GM21360 (cell line): Measurements from ENCODE around the gene MTG2.

Experiments used
- ATAC-seq: cut with Tn5 transposase; IDR thresholded peaks from one replicate; pipeline ENCODE4 v1.9.1; 2021; ENCODE audit warnings: mild to moderate bottlenecking, moderate library complexity; ENCODE audit not compliant: unreplicated experiment

MTG2 gene, protein sequence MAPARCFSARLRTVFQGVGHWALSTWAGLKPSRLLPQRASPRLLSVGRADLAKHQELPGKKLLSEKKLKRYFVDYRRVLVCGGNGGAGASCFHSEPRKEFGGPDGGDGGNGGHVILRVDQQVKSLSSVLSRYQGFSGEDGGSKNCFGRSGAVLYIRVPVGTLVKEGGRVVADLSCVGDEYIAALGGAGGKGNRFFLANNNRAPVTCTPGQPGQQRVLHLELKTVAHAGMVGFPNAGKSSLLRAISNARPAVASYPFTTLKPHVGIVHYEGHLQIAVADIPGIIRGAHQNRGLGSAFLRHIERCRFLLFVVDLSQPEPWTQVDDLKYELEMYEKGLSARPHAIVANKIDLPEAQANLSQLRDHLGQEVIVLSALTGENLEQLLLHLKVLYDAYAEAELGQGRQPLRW

DNA sequence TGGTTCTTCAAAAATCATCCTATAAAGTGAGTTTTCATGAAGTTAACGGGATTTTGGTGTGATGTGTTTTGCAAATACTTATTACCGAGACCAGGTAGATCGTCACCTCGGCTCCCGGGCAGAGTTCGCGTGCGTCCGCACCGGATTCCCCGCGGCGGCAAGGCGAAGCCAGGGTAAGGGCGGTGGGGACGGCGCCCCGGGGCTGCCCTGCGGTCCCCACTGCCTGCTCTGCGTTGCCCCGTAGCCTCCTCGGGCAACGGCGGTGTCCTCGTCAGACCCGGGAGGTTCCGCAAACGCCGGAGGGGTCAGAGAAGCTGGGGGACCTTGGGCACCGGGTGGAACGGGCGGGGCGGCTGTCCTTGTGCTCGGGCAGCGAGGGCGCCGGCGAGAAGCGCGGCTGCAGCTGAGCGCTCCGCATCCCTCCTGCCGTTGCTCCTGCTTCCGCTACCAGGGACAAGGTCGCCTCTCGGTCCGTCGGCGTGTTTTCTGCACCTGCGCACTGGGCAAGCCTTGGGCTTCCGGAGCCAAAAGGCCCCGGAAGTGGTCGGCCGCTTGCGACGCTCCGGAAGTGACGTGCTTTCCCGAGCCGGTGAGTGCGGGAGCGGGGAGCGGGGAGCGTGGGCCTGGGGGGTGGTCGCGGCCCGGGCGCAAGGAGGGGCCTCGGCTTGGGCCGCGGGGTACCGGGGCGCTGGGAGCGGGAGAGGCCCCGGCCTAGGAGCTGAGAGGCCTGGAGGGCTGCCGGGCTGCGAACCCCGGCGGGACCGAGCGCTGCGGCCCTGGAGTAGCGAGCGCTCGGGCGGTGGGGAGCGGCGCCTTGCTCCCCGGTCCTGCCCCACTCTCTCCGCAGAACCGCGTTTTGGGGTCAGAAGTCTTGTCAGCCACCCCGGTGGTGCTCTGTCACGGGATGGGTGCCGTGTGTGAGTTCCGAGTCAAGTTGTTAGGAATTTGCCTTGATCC lies at the start of gene MTG2:
Gene MTG2, plus strand, starts transcription at position 560 of the 957 bp plus-strand sequence. CDS start 10,393 bp downstream, outside the sequence.
- ATAC-seq, result peak; percentile 91

DNA sequence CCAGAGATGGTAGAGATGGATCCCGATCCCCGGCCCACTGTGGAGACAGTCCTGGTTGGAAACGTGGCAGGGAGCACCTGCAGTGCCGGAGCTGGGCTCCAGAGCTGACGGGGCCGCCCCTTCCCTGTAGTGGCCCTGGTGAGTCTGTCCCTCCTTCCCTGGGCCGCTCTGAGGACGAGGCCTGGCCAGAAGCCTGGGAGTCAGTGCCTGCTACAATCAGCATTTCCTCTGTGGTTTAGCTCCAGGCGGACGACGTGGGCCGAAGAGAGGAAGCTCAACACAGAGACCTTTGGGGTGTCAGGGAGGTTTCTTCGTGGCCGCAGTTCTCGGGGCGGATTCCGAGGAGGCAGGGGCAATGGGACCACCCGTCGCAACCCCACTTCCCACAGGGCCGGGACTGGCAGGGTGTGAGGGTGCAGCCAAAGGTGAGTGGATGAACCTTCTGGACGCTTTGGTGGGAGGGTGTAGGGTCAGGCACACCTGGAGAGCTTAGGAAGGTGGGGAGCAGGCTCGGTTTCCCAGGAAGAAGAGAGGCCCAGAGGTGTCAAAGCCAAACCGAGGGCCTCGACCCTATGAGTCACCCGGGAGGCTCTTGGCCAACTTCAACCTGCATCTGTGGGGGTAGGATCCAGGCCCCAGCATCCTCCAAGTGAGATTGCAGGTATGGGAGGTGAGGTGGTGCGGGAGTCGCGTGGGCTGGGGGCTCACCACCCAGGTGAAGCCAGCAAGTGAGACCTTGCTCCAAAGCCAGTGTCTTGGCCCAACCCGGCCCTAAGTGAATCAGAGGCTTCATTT lies 49.6 kb upstream of the MTG2 start:
- ATAC-seq, result no peak

DNA sequence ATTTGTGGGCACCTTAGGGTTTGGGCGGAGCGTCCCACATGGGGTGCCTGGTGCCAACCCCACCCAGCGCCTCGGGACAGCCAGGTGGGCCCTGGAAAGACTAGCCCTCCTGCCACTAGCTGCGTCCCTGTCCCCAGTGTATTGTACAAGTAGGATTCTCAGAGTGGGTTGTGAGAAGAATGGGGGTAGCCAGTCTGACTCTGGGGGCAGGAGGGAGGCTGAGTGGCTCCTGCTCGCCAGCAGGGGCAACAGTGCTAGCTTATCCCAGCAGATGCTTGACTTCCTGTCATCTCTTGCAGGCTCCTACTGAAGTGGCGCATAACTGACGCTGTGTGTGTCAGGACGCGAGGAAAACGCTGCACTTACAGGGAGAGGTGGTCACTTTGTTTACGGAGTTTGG lies 49.0 kb upstream of the MTG2 start:
- ATAC-seq, result no peak

DNA sequence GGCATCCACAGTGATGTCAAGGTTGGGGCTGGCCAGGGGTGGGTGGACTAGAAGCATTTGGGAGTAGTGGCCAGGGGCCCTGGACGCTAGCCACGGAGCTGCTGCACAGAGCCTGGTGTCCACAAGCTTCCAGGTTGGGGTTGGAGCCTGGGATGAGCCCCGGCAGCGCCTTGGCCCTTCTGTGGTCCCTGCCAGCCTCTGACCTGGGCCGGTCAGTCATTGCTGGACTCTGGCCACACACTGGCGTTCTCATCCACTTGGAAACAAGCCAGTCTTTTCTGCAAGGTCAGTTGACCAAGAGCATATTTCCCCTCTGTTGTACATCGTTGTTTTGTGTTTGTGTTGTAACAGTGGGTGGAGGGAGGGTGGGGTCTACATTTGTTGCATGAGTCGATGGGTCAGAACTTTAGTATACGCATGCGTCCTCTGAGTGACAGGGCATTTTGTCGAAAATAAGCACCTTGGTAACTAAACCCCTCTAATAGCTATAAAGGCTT lies 48.0 kb upstream of the MTG2 start:
- no peak for ATAC-seq

DNA sequence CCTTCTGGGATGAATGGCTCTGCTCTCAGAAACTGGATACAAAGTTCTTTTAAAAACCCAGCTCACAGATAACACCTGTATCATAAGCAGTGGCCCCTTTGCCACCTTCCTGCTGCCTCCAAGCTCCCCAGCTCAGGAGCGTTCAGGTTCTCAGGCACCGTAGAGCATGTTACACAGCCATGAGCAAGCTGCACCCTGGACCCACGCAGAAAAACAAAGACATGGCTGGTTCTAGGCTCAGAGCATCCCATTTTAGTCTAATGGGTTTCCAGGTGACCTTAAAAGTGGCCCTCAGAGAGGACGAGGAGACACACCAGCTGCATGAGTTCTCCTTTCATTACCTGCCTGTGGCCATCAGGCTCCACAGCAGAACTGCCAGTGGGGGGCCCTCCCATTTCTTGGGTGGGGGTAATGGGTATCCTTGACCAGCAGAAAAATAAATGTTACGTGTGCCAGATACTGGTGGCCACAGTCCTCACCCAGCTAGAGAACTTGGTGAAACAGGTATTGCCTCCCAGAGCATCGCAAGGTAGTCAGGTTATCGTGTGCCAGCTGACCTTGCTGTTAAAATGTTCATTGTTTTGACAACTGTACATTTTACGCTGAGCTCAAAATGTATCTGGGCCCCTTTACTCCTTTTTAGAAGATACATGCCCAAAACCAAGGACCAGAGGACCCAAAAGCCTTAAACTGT lies 47.1 kb upstream of the MTG2 start:
- ATAC-seq, result no peak

DNA sequence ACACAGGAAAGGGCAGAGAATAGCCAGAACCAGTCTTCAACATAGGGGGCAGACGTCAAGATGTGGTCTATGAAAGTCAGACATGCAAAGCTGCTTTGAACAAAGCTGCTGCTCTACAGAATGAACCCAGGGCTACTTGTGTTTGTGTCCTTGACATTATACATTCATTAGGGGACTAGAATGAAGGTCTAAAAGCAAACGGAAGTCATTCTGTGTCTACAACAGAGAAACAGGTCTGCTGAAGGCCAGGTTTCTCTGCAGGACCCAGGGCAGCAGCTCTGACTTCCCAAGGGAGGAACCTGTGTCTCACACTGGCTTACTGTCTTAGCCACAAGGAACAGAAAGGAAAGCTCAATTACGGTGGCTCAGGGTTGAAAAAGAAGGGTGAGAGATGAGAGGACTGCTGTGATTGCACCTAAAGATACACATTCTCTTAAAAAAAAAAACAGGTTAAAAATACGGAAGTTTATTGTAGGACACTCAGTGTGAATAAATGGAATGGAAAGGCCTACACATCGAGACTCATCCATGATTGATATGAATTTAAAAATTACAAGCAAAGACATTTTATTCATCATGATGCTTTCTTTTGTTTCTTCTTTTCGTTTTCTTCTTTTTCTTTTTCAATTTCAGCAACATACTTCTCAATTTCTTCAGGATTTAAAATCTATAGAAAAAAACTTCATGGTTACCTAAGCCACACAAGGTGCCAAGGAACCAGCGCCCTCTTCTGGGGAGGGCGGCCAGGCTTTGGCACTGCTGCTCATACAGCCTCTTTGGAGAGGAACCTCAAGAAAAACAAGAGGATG lies 46.3 kb upstream of the MTG2 start:
- no peak for ATAC-seq

DNA sequence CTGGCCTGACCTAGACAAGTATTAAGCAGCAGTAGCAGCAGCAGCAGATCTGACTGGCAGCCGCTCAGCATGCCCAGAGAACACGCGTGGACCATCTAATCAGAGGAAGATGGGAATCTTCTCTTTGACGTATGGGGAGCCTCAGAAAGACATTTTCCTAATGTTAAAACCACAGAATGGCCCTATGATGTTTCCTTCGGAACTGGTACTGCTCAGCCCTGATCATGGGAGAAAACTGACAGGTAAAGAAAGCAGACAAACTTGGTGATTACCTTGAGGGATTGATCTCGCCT lies 45.8 kb upstream of the MTG2 start:
- ATAC-seq, result no peak

DNA sequence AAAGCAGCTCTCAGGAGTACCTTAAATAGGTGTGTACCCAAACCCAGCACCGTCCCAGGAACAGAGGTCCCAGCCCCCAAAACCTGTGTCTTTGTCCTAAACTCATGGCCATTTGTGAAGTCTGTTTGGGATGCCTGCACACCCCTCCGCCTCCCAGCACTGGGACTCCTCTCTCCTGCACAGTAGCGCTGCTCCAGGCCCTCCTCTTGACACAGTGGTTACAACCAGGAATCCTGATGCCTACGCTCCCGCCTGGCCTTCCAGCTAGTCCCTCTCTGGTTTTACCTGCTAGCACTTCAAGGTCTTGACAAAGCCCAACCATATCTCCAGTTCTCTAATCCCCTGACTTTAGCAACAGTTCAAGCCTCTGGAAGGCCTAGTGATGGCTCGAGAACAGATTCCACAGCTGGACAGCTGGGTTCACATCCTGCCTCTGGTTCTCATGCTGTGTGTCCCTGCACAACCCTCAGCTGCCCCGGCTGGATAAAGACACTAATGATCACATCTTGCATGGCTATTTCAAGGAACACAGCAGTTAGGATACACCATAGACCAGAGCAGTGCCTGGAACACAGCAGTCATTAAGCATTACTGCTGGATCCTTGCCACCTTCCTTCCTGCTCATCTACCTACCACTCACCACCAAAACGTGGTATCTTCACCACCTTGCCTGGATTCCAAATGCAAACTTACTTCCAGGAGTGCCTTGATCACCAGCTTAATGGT lies 45.2 kb upstream of the MTG2 start:
- no peak for ATAC-seq

DNA sequence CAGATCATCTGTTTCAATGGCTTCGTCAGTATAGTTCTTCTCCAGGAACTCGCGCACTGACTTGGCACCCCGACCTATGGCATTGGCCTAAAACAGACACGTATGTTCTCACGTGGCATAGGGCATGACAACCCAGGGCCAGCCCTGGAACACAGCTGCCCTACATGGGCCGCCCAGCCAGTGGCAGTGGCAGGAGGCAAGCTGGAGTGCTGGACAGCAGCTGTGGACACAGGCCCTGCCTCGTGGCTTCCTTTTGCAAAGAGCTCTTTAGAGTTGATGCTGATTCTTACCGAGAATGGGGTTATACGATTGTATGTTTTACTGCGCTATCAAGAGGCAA lies 44.7 kb upstream of the MTG2 start:
- ATAC-seq, result no peak

DNA sequence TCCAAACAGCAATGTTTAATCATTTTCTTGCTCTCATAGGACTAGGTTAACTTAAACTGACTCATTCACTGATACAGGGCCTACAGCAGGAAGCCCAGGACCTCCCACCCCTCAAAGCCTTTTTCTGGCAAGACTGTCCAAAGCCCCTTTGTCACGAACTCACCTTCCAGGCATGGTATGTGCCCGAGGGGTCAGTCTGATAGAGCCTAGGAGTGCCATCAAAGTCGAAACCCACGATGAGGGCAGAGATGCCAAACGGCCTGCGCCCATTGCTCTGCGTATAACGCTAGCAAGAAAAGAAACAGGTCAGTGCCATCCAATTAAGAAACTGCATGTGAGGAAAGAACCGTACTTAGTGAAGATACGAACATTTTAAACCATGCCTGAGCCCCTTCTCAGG lies 43.9 kb upstream of the MTG2 start:
- no peak for ATAC-seq

DNA sequence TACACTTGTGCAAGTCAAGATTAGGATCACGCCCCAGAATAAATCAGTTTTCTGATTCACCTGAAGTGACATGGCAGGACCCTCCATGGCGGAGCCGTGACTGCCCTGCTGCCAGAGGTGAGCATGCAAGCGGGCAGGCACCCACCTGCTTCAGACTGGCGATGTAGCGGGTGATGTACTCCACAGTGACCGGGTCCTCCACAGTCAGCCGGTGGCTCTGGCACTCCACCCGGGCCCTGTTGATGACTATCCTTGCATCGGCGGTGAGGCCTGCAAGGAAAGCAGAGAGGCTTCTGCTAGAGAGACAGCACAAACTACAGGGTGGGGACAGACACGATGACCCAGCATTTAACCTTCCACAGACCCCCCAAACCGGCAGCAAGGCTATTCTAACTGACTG lies 43.2 kb upstream of the MTG2 start:
- ATAC-seq, result no peak

DNA sequence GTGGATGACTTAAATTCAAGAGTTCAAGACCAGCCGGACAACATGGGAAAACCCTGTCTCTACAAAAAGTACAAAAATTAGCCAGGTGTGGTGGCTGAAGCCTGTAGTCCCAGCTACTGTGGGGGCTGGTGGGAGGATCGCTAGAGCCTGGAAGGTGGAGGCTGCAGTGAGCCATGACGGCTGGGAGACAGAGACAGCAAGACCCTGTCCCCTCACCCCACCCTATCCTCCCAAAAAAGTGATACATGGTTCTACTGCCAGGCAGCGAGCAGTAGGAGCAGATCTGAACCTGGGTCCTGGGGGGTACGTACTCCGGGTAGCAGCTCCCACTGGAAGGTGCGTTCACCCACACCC lies 41.8 kb upstream of the MTG2 start:
- ATAC-seq, result no peak

DNA sequence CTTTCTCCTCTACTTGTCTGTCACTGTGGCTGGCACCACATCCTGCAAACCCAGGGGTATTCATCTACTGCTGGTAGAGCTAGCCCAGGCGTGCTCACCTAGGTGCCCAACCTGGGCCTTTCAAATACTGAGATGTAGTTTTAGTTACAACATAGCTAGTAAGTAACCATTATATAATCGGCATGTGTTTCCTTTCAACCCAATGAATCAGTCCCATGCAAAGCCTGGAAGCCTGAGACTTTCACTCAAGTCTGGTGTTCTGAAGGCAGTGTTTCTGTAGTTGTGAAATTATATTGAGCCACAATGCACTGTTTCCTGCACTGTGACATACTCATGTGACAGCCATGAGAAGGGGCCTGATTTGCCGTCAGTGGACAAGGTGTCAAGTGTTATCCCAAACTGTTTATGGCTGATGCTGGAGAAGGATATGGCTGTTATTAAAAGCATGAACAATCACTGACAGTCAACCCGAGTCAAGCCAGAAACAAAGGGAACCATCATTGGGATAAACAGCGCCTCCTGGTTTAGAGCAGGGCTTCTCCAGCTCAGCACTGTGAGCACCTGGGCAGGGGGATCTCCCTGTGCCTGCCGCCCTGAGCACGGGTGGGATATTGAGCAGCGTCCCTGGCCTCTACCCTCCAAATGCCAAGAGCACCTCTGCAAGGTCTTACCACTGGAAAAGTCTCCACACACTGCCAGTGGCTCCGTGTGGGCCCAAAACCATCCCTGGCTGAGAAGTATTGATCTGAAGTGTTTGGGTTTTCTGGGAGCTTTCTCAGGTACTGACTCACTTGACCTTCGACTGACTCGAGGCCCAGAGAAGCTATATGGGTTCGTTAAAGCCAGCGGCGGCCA lies 41.2 kb upstream of the MTG2 start:
- no peak for ATAC-seq

DNA sequence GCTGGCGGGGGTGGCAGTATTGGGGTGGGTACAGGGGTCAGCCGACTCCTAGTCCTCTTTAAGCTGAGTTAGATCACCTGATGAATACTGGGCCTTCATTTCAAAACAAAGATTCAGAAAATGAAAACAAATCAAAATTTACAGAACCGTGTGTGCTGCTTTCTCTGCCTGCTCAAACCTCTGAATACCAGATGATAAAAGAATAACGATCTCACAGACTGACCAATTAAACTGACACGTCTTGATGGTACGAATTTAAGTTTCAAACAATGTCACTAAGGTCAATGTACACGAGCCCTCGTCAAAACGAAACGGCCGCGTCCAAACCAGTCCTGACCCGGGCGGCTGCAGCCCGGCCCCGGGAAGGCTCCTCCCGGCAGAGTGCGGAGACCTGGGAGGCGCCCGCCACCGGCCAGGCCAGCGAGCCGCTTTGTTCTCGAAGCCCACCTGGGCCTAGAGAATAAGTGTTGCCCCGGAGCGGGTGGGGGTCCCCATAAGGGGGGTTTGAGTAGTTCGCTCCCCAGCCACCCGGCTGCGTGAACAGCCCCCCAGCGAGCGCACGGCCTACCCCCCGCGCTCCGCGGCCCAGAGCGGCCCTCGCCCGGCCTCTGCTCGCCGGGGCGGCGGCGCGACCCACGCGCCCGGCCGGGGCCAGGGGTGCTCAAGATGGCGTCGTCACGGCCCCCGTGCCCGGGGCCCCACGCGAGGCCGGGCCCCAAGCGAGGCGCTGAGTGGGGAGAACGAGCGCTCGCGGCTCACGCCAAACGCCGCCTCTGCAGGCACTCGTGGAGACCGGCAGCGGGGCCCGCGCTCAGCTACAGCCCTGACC lies 40.4 kb upstream of the MTG2 start:
- peak; percentile 8 for ATAC-seq

DNA sequence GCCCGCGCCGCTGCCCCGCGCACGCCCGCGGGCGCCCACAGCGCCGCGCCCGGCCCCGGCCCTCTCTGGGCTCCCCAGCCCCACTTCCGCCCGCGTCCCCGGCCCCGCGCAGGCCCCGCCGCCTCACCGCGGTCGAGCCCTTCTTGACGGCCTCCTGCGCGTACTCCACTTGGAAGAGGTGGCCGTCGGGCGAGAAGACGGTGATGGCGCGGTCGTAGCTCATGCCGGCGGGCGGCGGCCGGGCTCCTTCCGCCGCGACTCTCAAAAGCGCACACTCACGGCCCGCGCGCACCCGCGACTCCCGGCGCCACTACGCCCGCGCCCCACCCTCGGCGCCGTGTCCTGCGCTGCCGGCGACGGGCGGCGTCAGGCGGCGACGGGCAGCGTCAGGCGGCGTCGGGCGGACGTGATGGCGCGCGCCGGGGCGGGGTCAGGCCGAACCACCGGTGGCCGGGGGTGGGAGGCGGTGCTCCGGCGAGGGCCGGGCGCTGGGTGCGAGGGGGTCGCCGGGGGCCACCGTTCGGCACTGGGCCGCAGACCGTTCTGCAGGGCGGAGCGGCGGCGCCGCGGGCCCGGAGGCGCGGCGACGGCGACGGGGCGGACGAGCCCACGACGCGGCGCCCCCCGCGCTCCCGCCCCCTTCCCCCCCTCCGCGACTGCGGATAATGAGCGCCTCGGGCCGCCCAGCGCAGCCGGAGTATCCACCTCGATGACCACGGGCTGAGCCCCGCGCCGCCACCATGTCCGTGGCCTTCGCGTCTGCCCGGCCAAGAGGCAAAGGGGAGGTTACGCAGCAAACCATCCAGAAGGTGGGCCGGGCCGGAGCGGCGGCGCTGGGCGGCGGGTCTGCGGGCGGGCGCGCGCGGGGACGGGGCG lies 39.5 kb upstream of the MTG2 start, which contains the start of the genes PSMA7 and SS18L1:
Gene PSMA7, minus strand, starts transcription at position 314 of the 876 bp plus-strand sequence. Its CDS starts 91 bp downstream, at position 223.
Gene SS18L1, plus strand, starts transcription at position 689 of the 876 bp plus-strand sequence. Its CDS starts 52 bp downstream, at position 741.
- peak; percentile 65 for ATAC-seq
